ENCODE measurements around the gene CALM1. TPM values are rescaled to one million over a fixed set of nuclear protein-coding genes. Genes with fewer than 3 reads are reported as not detected.

Gene CALM1
- total RNA-seq, 2 donors from 2014 or later, result 355 to 493 TPM

DNA sequence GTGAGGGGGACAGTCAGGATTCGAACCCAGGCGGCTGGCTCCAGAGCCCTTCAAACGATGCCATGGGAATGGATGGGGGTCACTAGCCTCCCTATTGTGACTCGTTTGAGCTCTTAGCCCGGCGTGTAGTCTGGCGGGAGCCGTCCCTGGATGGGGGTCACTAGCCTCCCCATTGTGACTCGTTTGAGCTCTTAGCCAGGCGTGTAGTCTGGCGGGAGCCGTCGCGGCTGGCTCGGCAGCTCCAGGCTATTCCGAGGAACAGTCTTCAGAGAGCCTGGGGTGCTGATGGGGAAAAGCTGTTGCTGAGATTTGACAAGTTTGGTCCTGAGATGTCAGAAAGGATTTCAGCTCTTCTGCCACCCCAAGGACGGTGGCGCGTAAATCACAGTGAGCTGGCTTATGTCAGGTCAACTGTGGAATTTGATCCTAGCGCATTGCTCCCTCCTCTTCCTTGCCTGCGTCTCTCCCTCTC is 58.3 kb downstream of the CALM1 start:
- Histone ChIP-seq H3K4me3 (no peak overlapping the region), H3K4me1 (ENCODE audit: control insufficient read depth in 1 of 2, low read depth in 2 of 2) (peaks cover 0 to 12% of the 10 kb centered on the region in 2 donors), H3K9me3 (no peaks in the 10 kb centered on the region), H3K27ac (no peak overlapping the region), H3K27me3 (replicated peaks; ENCODE audit: insufficient read depth) (no peaks in the 10 kb centered on the region), H3K36me3 (no peaks in the 10 kb centered on the region)
- TF ChIP-seq, protein P1, sequence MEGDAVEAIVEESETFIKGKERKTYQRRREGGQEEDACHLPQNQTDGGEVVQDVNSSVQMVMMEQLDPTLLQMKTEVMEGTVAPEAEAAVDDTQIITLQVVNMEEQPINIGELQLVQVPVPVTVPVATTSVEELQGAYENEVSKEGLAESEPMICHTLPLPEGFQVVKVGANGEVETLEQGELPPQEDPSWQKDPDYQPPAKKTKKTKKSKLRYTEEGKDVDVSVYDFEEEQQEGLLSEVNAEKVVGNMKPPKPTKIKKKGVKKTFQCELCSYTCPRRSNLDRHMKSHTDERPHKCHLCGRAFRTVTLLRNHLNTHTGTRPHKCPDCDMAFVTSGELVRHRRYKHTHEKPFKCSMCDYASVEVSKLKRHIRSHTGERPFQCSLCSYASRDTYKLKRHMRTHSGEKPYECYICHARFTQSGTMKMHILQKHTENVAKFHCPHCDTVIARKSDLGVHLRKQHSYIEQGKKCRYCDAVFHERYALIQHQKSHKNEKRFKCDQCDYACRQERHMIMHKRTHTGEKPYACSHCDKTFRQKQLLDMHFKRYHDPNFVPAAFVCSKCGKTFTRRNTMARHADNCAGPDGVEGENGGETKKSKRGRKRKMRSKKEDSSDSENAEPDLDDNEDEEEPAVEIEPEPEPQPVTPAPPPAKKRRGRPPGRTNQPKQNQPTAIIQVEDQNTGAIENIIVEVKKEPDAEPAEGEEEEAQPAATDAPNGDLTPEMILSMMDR (IDR thresholded peaks at IDR 0.05), result no peak
- DNase-seq (ENCODE audit: low spot score), result no peak
- no peak for ATAC-seq (ENCODE audit: insufficient number of reproducible peaks, low FRiP score, low read depth)

DNA sequence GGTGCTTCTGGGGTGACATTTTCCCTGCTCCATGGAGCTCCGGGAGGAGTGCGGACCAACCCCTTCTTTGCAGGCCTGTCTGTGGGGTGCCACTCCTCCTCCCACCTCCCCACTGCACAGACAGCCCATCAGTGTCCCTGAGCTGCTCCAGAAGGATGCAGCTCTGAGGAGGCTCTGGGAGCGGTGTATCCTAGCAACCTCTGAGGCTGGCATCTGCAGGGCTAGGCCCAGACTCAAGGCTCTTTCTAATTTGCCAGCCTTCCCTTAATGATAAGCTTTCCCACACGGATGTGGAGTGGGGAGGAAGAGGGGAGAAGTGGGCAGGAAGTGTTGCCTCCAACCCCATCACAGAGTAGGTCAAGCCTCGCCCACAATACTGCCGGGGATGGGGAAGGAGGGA is 59.7 kb downstream of the CALM1 start:
- no peak overlapping the region for H3K4me3 ChIP-seq
- peaks cover 0 to 12% of the 10 kb centered on the region in 2 donors for H3K4me1 ChIP-seq (ENCODE audit: control insufficient read depth in 1 of 2, low read depth in 2 of 2)
- no peak for ATAC-seq (ENCODE audit: insufficient number of reproducible peaks, low FRiP score, low read depth)
- no peaks in the 10 kb centered on the region for H3K36me3 ChIP-seq
- H3K27me3 ChIP-seq (replicated peaks; ENCODE audit: insufficient read depth), result no peaks in the 10 kb centered on the region
- no peak for DNase-seq (ENCODE audit: low spot score)
- TF ChIP-seq, protein P1 (IDR thresholded peaks at IDR 0.05), result no peak
- no peaks in the 10 kb centered on the region for H3K9me3 ChIP-seq
- H3K27ac ChIP-seq, result no peak overlapping the region

DNA sequence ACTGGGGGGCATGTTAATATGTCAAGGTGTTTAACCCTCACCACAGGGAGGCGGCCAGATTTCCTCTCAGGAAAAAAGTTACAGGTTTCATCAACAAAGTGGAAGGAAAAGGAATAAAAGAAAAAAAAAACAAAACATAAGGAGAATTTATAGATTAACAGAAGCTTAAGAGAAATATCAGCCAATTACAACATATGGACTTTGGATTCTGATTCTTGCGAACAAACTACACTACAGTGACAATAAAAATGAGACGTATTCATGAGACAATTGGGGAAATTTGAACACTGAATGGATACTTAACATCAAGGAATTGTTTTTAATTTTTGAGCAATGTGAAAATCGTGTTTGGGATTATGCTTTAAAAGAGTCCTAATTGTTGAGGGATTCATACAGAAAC is 60.4 kb downstream of the CALM1 start:
- Histone ChIP-seq H3K9me3 (no peaks in the 10 kb centered on the region), H3K4me3 (no peak overlapping the region), H3K36me3 (no peaks in the 10 kb centered on the region), H3K27ac (no peak overlapping the region), H3K27me3 (replicated peaks; ENCODE audit: insufficient read depth) (no peaks in the 10 kb centered on the region), H3K4me1 (ENCODE audit: control insufficient read depth in 1 of 2, low read depth in 2 of 2) (peaks cover 0 to 12% of the 10 kb centered on the region in 2 donors)
- TF ChIP-seq, protein P1 (IDR thresholded peaks at IDR 0.05), result no peak
- ATAC-seq (ENCODE audit: insufficient number of reproducible peaks, low FRiP score, low read depth) (no peak), DNase-seq (ENCODE audit: low spot score) (no peak)

Other genes with a start within 250 kb of the CALM1 start
- 100 to 1,000 TPM in 1 of 2 donors, 10 to 100 TPM in 1; 95.7 to 112 TPM for gene PSMC1, start 140.5 kb upstream of the CALM1 start, total RNA-seq
- 10 to 100 TPM; 16.8 to 21.2 TPM for gene NRDE2, start 65.1 kb upstream of the CALM1 start, total RNA-seq

Data from thoracic aorta (tissue), 2 donors.